Panc1 (cell line): ENCODE measurements around the gene CDK6. TPM values are rescaled to one million over a fixed set of nuclear protein-coding genes. Genes with fewer than 3 reads are reported as not detected.

Source experiments
- ATAC-seq: fragments of 200-7000 bp; cut with Tn5 transposase; 2 replicates; pipeline ENCODE4 v1.9.1; 2020; ENCODE audit warnings: mild to moderate bottlenecking, moderate library complexity
- BruUV-seq: library from RNA; stranded (reverse); fragments of 400-500 nt; replicated peaks from 2 replicates; lab custom pipeline; 2021; lab: Mats Ljungman, UMichigan
- CTCF ChIA-PET: fragments of 300-600 bp; sonication (Branson Sonifier 250); formaldehyde crosslinking; loops from one replicate; lab custom pipeline; 2022; ENCODE audit warnings: antibody characterized with exemption; lab: Charles Lee
- POLR2A ChIA-PET: fragments of 300-600 bp; sonication (Branson Sonifier 250); formaldehyde crosslinking; loops from one replicate; lab custom pipeline; 2022; ENCODE audit warnings: antibody characterized with exemption; lab: Charles Lee
- DNase-seq: peaks from one replicate; pipeline ENCODE4 v3.0.0-alpha.2; 2010; ENCODE audit warnings: low read depth, low spot score
- H3K27ac ChIP-seq: 2 replicates; pipeline ENCODE4 v1.5.1; 2011; ENCODE audit warnings: mild to moderate bottlenecking, low read length, inconsistent platforms
- H3K27me3 ChIP-seq: fragments of 200-500 bp; sonication (Bioruptor generic); 2 replicates; pipeline ENCODE4 v1.6.0; 2014; ENCODE audit warnings: low read length, inconsistent platforms; ENCODE audit not compliant: control insufficient read depth, insufficient read depth
- H3K36me3 ChIP-seq: fragments of 200-500 bp; sonication (Bioruptor generic); 2 replicates; pipeline ENCODE4 v1.5.1; 2014; ENCODE audit warnings: inconsistent platforms, mild to moderate bottlenecking, low read length, moderate library complexity; ENCODE audit not compliant: control insufficient read depth, insufficient read depth
- H3K4me1 ChIP-seq: 2 replicates; pipeline ENCODE4 v1.5.1; 2011; ENCODE audit warnings: inconsistent platforms, mild to moderate bottlenecking, low read length, moderate library complexity; ENCODE audit not compliant: control insufficient read depth, insufficient read depth
- H3K4me3 ChIP-seq, 2 experiments: 2 replicates each; pipeline ENCODE4 v1.5.1; 2011 to 2012; ENCODE audit warnings: low read depth in 2 of 2, low read length in 2 of 2, mild to moderate bottlenecking in 2 of 2, inconsistent platforms in 1 of 2, moderate library complexity in 1 of 2
- H3K9me3 ChIP-seq: fragments of 200-500 bp; sonication (Bioruptor generic); 2 replicates; pipeline ENCODE4 v1.5.1; 2014; ENCODE audit warnings: low read depth, mild to moderate bottlenecking, inconsistent platforms, low read length, moderate library complexity; ENCODE audit not compliant: control insufficient read depth, insufficient read depth
- CTCF ChIP-seq: fragments of 450-650 bp; IDR thresholded peaks from 2 replicates; pipeline ENCODE4 v1.5.1; 2017; ENCODE audit warnings: mild to moderate bottlenecking
- POLR2AphosphoS5 ChIP-seq: IDR thresholded peaks from 2 replicates; pipeline ENCODE4 v1.6.1; 2012; ENCODE audit warnings: mild to moderate bottlenecking, low read depth, low read length, moderate library complexity
- REST ChIP-seq, 2 experiments: IDR thresholded peaks; 2 replicates each; pipeline ENCODE4 v1.6.1; 2011 to 2012; ENCODE audit warnings: low read depth in 2 of 2, control low read depth in 1 of 2, low read length in 1 of 2, mild to moderate bottlenecking in 1 of 2, moderate library complexity in 1 of 2; ENCODE audit not compliant: insufficient read depth in 1 of 2
- SIN3A ChIP-seq: IDR thresholded peaks from 2 replicates; pipeline ENCODE4 v1.6.1; 2012; ENCODE audit warnings: low read depth, mild to moderate bottlenecking, low read length, moderate library complexity, borderline replicate concordance; ENCODE audit not compliant: insufficient read depth
- TCF7L2 ChIP-seq: IDR thresholded peaks from 2 replicates; pipeline ENCODE4 v1.6.1; 2011; ENCODE audit warnings: mild to moderate bottlenecking, low read depth, low read length, inconsistent platforms
- in situ Hi-C: cut with HindIII; loops from 2 replicates; pipeline ENCODE4 v1.10.0; 2016; ENCODE audit warnings: low sequenced_read_pairs, low pct_unique_long_range_greater_than_20kb
- intact Hi-C: fragments of 100-400 bp; cut with micrococcal nuclease; formaldehyde crosslinking; loops from one replicate; pipeline ENCODE4 v1.10.0; 2022; ENCODE audit not compliant: unreplicated experiment
- total RNA-seq: library from RNA; stranded (reverse); gene quantifications from one replicate; pipeline ENCODE4 v1.2.1, GENCODE V29; 2021; ENCODE audit not compliant: unreplicated experiment

CDK6 gene
- total RNA-seq, 1 experiment from 2014 or later, result 57.4 TPM

DNA sequence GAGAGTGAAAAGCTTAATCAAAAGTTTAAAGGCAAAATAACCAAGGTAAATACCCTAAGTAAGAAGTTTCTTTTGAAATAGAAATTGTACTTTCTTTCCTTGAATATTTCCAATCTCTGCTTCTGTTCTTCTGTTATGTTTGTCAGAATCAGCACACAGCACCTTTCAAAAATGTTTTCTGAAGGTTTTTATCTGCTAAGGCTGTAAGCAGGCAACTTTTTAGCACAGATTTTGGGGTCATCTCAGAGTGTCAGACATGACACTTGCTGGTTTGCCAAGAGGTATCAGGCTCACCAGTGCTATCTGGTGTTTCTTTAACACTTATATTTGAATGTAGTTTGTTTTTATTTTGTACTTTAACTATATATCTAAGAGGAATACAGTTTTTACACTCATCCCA is 94.2 kb downstream of the CDK6 start:
- in situ Hi-C loops (no loop called here), intact Hi-C loops (loop anchor here (10.0 kb wide), 1 partner anchor 73 kb away; no protein-coding TSS in a partner anchor)
- TF ChIP-seq TCF7L2 (no peak), POLR2AphosphoS5 (no peak)
- ChIA-PET POLR2A (no interaction called here), CTCF (no interaction called here)
- DNase-seq (no peak), ATAC-seq (no peak)
- H3K27me3 ChIP-seq, result no peaks in the 10 kb centered on the region
- no peaks in the 10 kb centered on the region for H3K36me3 ChIP-seq
- peaks cover 20% of the 10 kb centered on the region for H3K4me1 ChIP-seq
- BruUV-seq, result no TSS peak
- peak overlapping the region; percentile 54; the same call in 1 of the 2 replicates for H3K27ac ChIP-seq
- peaks cover 4% of the 10 kb centered on the region; the same call in 1 of the 2 replicates for H3K9me3 ChIP-seq
- H3K4me3 ChIP-seq, result no peak overlapping the region

DNA sequence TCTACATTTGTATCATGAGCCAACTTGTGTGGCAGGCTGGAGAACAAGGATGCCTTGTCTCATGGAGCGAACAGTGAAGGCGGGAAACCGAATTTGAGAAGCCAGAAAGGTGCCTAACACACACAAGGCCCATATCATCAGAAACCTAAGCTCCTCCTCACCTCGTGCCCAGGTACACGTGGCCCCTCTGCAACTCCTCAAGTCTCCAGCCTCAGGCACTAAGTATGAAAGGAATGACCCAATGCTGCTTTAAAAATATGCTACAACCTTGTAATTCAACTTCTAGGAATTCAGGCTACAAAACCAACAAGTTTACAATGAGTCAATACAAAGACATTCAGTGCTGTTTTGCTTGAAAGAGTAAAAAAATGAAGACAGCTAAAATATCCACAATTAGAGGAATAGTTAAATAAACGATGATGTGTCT is 95.7 kb downstream of the CDK6 start:
- TF ChIP-seq TCF7L2 (no peak), CTCF (no peak), POLR2AphosphoS5 (no peak), SIN3A (no peak), REST (IDR thresholded peaks at IDR 0.05; ENCODE audit: insufficient read depth in 1 of 2, low read depth in 2 of 2, low read length in 1 of 2) (no peak)
- BruUV-seq, result no TSS peak
- Histone ChIP-seq H3K4me3 (no peak overlapping the region), H3K4me1 (peaks cover 20% of the 10 kb centered on the region), H3K27ac (peak overlapping the region; percentile 50; the same call in 1 of the 2 replicates), H3K9me3 (peaks cover under 1% of the 10 kb centered on the region; the same call in 1 of the 2 replicates), H3K27me3 (no peaks in the 10 kb centered on the region), H3K36me3 (no peaks in the 10 kb centered on the region)
- in situ Hi-C loops (no loop called here), intact Hi-C loops (loop anchor here (10.0 kb wide), 1 partner anchor 74 kb away; no protein-coding TSS in a partner anchor)
- DNase-seq (no peak), ATAC-seq (peak; percentile 53; the same call in 1 of the 2 replicates)
- CTCF ChIA-PET, result no interaction called here
- POLR2A ChIA-PET, result no interaction called here

- Histone ChIP-seq H3K4me1 (peaks cover 20% of the 10 kb centered on the region), H3K9me3 (no peaks in the 10 kb centered on the region; the same call in 1 of the 2 replicates), H3K4me3 (no peak overlapping the region), H3K36me3 (no peaks in the 10 kb centered on the region), H3K27ac (0 out of 2 replicates have a peak overlapping the region, but pooled peaks have one; percentile 3), H3K27me3 (no peaks in the 10 kb centered on the region)
- ATAC-seq (peak; percentile 22; the same call in 1 of the 2 replicates), DNase-seq (no peak)
- intact Hi-C loops, result loop anchor here (10.0 kb wide), 1 partner anchor 75 kb away; no protein-coding TSS in a partner anchor
- BruUV-seq, result no TSS peak
- TF ChIP-seq CTCF, result no peak
- TF ChIP-seq SIN3A, result no peak
- TF ChIP-seq REST (IDR thresholded peaks at IDR 0.05; ENCODE audit: insufficient read depth in 1 of 2, low read depth in 2 of 2, low read length in 1 of 2), result no peak
- no peak for TF ChIP-seq POLR2AphosphoS5
- TF ChIP-seq TCF7L2, result no peak
- ChIA-PET POLR2A (no interaction called here), CTCF (no interaction called here)
- in situ Hi-C loops, result no loop called here
Measured at GRCh38 chr7:92740134-92740533, 96.2 kb downstream of the CDK6 start.
